Neural cell (in vitro differentiated cells): Measurements from ENCODE around the gene ACIN1. TPM values are rescaled to one million over a fixed set of nuclear protein-coding genes. Genes with fewer than 3 reads are reported as not detected.

Experiments used
- H2AFZ ChIP-seq: fragments of 200-600, 300-800 bp; sonication (generic), shearing (Covaris generic); 2 replicates; pipeline ENCODE4 v1.6.0; 2014; ENCODE audit warnings: low read depth, mild to moderate bottlenecking, antibody characterized with exemption, low read length, moderate library complexity
- H3F3A ChIP-seq: fragments of 200-600 bp; shearing (Covaris generic); 2 replicates; pipeline ENCODE4 v1.6.1; 2016; ENCODE audit warnings: mild to moderate bottlenecking, moderate library complexity, mixed read lengths, antibody characterized with exemption, low read length; ENCODE audit not compliant: insufficient read depth, poor library complexity, severe bottlenecking
- H3K27ac ChIP-seq: fragments of 200-600, 300-800 bp; sonication (generic), shearing (Covaris generic); 2 replicates; pipeline ENCODE4 v1.5.1; 2014; ENCODE audit warnings: mild to moderate bottlenecking, low read length, moderate library complexity
- H3K27me3 ChIP-seq: fragments of 300-800, 200-600 bp; sonication (generic), shearing (Covaris generic); 2 replicates; pipeline ENCODE4 v1.6.0; 2014; ENCODE audit warnings: mild to moderate bottlenecking, low read depth, low read length, moderate library complexity; ENCODE audit not compliant: insufficient read depth
- H3K36me3 ChIP-seq: fragments of 300-800, 200-600 bp; sonication (generic), shearing (Covaris generic); 2 replicates; pipeline ENCODE4 v1.5.1; 2014; ENCODE audit warnings: mild to moderate bottlenecking, antibody characterized with exemption, low read length, moderate library complexity; ENCODE audit not compliant: insufficient read depth
- H3K4me2 ChIP-seq: fragments of 300-800, 200-600 bp; sonication (generic), shearing (Covaris generic); 2 replicates; pipeline ENCODE4 v1.6.0; 2014; ENCODE audit warnings: mild to moderate bottlenecking, low read length
- H3K4me3 ChIP-seq: fragments of 300-800, 200-600 bp; sonication (generic), shearing (Covaris generic); 2 replicates; pipeline ENCODE4 v1.5.1; 2014; ENCODE audit warnings: mild to moderate bottlenecking, low read length, moderate library complexity
- H3K79me2 ChIP-seq: fragments of 200-600 bp; shearing (Covaris generic); replicated peaks from 2 replicates; pipeline ENCODE4 v1.6.0; 2014; ENCODE audit warnings: mild to moderate bottlenecking, low read length, moderate library complexity; ENCODE audit not compliant: insufficient read depth
- H3K9ac ChIP-seq: fragments of 300-800, 200-600 bp; sonication (generic), shearing (Covaris generic); 2 replicates; pipeline ENCODE4 v1.6.1; 2016; ENCODE audit warnings: mild to moderate bottlenecking, low read length, mixed read lengths
- H3K9me2 ChIP-seq: fragments of 200-600 bp; shearing (Covaris generic); 2 replicates; pipeline ENCODE4 v1.6.1; 2016; ENCODE audit warnings: mild to moderate bottlenecking, low read length, mixed read lengths; ENCODE audit not compliant: insufficient read depth
- H3K9me3 ChIP-seq: fragments of 200-600, 300-800 bp; sonication (generic), shearing (Covaris generic); 2 replicates; pipeline ENCODE4 v1.6.1; 2016; ENCODE audit warnings: mild to moderate bottlenecking, mixed run types, low read length, moderate library complexity, mixed read lengths
- H4K20me1 ChIP-seq: fragments of 200-600 bp; shearing (Covaris generic); 2 replicates; pipeline ENCODE4 v1.6.1; 2016; ENCODE audit warnings: mild to moderate bottlenecking, mixed run types; ENCODE audit not compliant: insufficient read depth
- CTCF ChIP-seq: fragments of 450-650 bp; IDR thresholded peaks from 2 replicates; pipeline ENCODE4 v1.5.1; 2014; ENCODE audit warnings: antibody characterized with exemption, mild to moderate bottlenecking, moderate library complexity; ENCODE audit not compliant: poor library complexity, severe bottlenecking
- EP300 ChIP-seq: fragments of 450-650 bp; conservative IDR thresholded peaks from 2 replicates; pipeline ENCODE4 v1.6.1; 2014; ENCODE audit warnings: antibody characterized with exemption, mild to moderate bottlenecking, moderate library complexity; ENCODE audit not compliant: poor library complexity, severe bottlenecking
- EZH2 ChIP-seq: fragments of 200-600, 300-800 bp; shearing (Covaris generic), sonication (generic); IDR thresholded peaks from 2 replicates; pipeline ENCODE4 v1.6.1; 2014; ENCODE audit warnings: antibody characterized with exemption, low read length, borderline replicate concordance, mild to moderate bottlenecking; ENCODE audit not compliant: insufficient read depth, poor library complexity, severe bottlenecking
- MXI1 ChIP-seq: fragments of 450-650 bp; conservative IDR thresholded peaks from 2 replicates; pipeline ENCODE4 v1.6.1; 2014; ENCODE audit warnings: antibody characterized with exemption, mild to moderate bottlenecking; ENCODE audit not compliant: poor library complexity, severe bottlenecking
- POLR2AphosphoS5 ChIP-seq: IDR thresholded peaks from 2 replicates; pipeline ENCODE4 v1.6.1; 2012
- RAD21 ChIP-seq: fragments of 450-650 bp; conservative IDR thresholded peaks from 2 replicates; pipeline ENCODE4 v1.6.1; 2014; ENCODE audit warnings: antibody characterized with exemption, mild to moderate bottlenecking, moderate library complexity
- REST ChIP-seq: IDR thresholded peaks from 2 replicates; pipeline ENCODE4 v1.6.1; 2012; ENCODE audit warnings: borderline replicate concordance
- SMC3 ChIP-seq: fragments of 450-650 bp; conservative IDR thresholded peaks from 2 replicates; pipeline ENCODE4 v1.6.1; 2014; ENCODE audit warnings: antibody characterized with exemption, mild to moderate bottlenecking, moderate library complexity; ENCODE audit not compliant: poor library complexity
- TAF1 ChIP-seq: IDR thresholded peaks from 2 replicates; pipeline ENCODE4 v1.6.1; 2012; ENCODE audit warnings: low read depth
- polyA plus RNA-seq: library from polyadenylated mRNA; depleted of rRNA; stranded (reverse); fragments of >200 nt; gene quantifications from 2 replicates; pipeline ENCODE4 v1.2.3, GENCODE V29; 2014

The ACIN1 gene
- polyA plus RNA-seq, 1 donor from 2014 or later: 143 TPM

GRCh38 chr14:23101986-23102625 lies 7.2 kb upstream of the ACIN1 start:
- H2AFZ ChIP-seq: no peak overlapping the region
- TF ChIP-seq CTCF (no peak), POLR2AphosphoS5 (no peak), MXI1 (no peak), REST (no peak), SMC3 (no peak), TAF1 (no peak), RAD21 (no peak), EP300 (no peak), EZH2 (no peak)
- H3K79me2 ChIP-seq: peaks cover 2% of the 10 kb centered on the region
- no peaks in the 10 kb centered on the region for H3K9me3 ChIP-seq
- no peak overlapping the region for H3K4me2 ChIP-seq
- H3F3A ChIP-seq: no peaks in the 10 kb centered on the region
- H3K9me2 ChIP-seq: no peaks in the 10 kb centered on the region
- H3K4me3 ChIP-seq: no peak overlapping the region
- H3K9ac ChIP-seq: no peak overlapping the region
- no peaks in the 10 kb centered on the region for H3K27me3 ChIP-seq
- no peak overlapping the region for H3K27ac ChIP-seq
- no peaks in the 10 kb centered on the region for H3K36me3 ChIP-seq
- no peaks in the 10 kb centered on the region for H4K20me1 ChIP-seq

GRCh38 chr14:23101213-23101970 lies 6.5 kb upstream of the ACIN1 start:
- no peaks in the 10 kb centered on the region for H3K36me3 ChIP-seq
- no peak overlapping the region for H3K4me2 ChIP-seq
- H4K20me1 ChIP-seq: no peaks in the 10 kb centered on the region
- no peak overlapping the region for H3K4me3 ChIP-seq
- peaks cover 9% of the 10 kb centered on the region for H3K79me2 ChIP-seq
- no peak overlapping the region for H3K9ac ChIP-seq
- no peaks in the 10 kb centered on the region for H3K9me2 ChIP-seq
- H3K9me3 ChIP-seq: no peaks in the 10 kb centered on the region
- TF ChIP-seq POLR2AphosphoS5 (no peak), RAD21 (no peak), EZH2 (no peak), TAF1 (no peak), EP300 (no peak), MXI1 (no peak), CTCF (no peak), REST (no peak), SMC3 (no peak)
- no peaks in the 10 kb centered on the region for H3F3A ChIP-seq
- H3K27ac ChIP-seq: no peak overlapping the region
- no peak overlapping the region for H2AFZ ChIP-seq
- no peaks in the 10 kb centered on the region for H3K27me3 ChIP-seq
